Fibroblast of villous mesenchyme (primary cell): ENCODE results near the gene JCAD. TPM values are rescaled to one million over a fixed set of nuclear protein-coding genes. Genes with fewer than 3 reads are reported as not detected.
"Not testable (repeated sequence)": the region's sequence is repeated elsewhere in the genome, so short reads cannot be mapped to it uniquely, and the experiment has no call there.

Experiments
- DNase-seq: peaks from one replicate; pipeline ENCODE4 v3.0.0-alpha.2; 2010; ENCODE audit warnings: low read depth
- H3K4me3 ChIP-seq: 2 replicates; pipeline ENCODE4 v1.5.1; 2011; ENCODE audit warnings: low read depth, mild to moderate bottlenecking, low read length
- CTCF ChIP-seq: IDR thresholded peaks from 2 replicates; pipeline ENCODE4 v1.5.1; 2012; ENCODE audit warnings: low read depth, mild to moderate bottlenecking, low read length; ENCODE audit not compliant: insufficient read depth
- total RNA-seq: library from RNA; depleted of rRNA; stranded (reverse); fragments of >200 nt; gene quantifications from 2 replicates; pipeline ENCODE4 v1.2.3, GENCODE V29; 2012

Gene JCAD
- total RNA-seq, 1 donor = 7.8 TPM

DNA sequence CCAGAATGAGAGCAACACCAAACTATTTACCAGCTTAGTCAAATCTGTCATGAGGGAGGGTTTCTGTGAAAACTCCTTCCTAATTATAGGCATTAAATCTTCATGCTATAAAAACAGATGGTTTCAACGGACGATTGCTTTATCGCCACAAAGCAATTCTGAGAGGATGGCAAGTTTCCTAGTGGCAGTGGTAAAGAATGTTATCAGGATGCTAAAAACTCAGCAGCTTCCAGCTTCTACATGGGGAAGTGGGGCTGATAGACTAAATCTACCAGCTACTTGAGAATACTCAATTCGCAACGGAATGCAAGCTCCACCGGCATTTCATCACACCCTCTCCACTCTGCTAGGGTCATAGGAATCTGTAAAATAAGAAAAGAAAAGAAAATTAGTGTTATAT is 41.8 kb downstream of the JCAD start:
- DNase-seq = no peak
- H3K4me3 ChIP-seq = no peak overlapping the region
- TF ChIP-seq CTCF = no peak

DNA sequence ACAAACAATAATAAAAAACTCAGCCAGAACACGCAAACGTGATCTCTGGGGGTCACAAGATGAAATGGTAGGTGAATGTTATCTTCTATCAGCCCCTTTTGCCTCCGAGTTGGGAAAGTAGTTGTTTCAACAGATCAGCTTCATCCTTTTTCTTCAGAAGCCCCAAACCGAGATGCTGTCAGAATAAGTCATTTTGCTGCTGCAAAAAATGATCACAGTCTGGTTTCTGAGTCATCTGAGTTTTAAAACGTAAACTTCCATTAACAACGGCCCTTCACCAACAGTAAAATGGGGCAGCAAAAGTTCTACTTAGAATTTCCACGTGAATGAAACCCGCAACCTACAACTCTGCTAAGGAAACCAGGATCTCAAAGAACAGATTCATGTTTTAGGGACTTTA is 44.9 kb downstream of the JCAD start:
- DNase-seq = peak; percentile 30
- no peak overlapping the region for H3K4me3 ChIP-seq
- TF ChIP-seq CTCF = no peak

DNA sequence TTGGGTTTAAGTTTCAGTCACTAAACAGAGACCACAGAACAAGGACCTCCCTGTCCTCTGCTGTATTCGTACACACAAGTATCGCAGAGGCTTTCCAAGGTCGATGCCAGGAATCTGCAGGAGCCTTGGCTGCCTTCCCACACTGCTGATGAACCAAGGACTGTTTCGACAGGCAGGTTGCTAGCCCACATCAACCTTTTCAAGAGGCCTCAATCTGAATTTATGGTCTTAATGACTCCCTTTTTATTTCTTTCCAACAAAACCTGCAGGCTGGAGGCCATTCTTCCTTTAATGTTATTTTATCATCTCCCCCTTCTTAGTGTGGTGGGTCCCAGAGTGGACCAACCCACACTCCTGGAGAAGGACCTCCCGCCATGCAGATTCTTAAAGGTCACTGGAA is 45.6 kb downstream of the JCAD start:
- TF ChIP-seq CTCF = no peak
- DNase-seq = peak; percentile 14

DNA sequence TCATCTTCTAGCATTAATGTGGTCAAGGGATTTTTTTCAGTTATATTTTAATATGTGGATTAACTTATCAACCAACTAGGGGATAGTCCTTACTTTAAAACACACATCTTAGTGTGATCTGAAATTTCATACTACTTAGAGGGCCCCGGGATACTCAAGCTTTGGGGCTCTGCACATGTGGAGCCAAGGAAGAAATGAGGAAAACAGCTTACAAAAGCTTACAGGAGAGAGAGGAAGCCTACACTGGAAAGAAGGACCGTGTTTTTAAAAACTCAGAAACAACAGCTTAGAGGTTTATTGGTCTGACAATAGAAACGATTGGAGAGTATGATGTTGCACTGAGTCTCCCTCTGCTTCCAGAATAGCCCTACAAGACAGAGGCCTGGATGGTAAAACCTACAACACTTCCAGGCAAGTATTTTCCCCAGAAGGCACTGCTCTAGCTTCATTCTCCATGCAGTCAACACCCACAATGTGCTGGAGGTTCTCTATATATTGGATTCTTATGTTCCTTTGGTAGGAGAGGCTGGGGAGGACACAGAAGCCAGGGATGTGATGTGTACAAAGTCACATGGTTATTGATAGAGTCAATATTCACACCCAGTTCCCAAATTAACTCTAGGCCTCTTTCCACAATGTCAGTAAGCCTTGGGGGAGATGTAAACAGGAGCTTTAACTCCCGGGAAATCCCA is 47.3 kb downstream of the JCAD start:
- DNase-seq = no peak
- no peak for TF ChIP-seq CTCF
- no peak overlapping the region for H3K4me3 ChIP-seq

More for the DNA sequence above, 45.6 kb downstream of the JCAD start:
- no peak overlapping the region for H3K4me3 ChIP-seq

DNA sequence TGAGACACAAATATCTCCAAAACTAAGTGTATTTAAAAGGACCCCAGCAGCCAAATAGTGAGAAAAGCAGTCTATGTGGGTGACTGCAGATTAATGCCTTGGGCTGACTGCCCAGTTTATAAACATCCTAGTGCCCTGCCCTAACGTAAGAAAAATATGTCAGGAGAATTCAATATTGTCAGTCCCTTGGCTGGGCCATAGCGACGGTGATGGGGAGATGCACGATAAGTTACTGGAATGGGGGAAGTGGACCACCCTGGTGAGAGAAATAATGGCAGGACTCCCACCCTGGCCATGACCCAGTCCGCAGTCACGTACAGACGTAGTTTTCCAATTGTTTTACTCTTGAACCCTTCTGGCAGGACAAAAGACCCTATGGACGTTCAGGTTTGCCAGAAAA is 48.0 kb downstream of the JCAD start:
- no peak for TF ChIP-seq CTCF

GRCh38 chr10:30007406-30007805 is 52.0 kb downstream of the JCAD start:
- no peak for TF ChIP-seq CTCF
- DNase-seq = no peak
- no peak overlapping the region for H3K4me3 ChIP-seq

More for the DNA sequence above, 48.0 kb downstream of the JCAD start:
- no peak for DNase-seq
- H3K4me3 ChIP-seq = no peak overlapping the region

GRCh38 chr10:30006410-30006809 is 53.0 kb downstream of the JCAD start:
- no peak for TF ChIP-seq CTCF
- DNase-seq = no peak

GRCh38 chr10:30005116-30005515 is 54.3 kb downstream of the JCAD start:
- not testable (repeated sequence) for DNase-seq, H3K4me3 ChIP-seq

More at GRCh38 chr10:30006410-30006809, 53.0 kb downstream of the JCAD start:
- H3K4me3 ChIP-seq = no peak overlapping the region
